Measurements from ENCODE around the gene CIROP. TPM values are rescaled to one million over a fixed set of nuclear protein-coding genes. Genes with fewer than 3 reads are reported as not detected.

The CIROP gene
- under 1 TPM in 1 of 2 donors, not detected in 1; 0.01 TPM for polyA plus RNA-seq

GRCh38 chr14:23104591-23105347, at the start of gene CIROP:
Gene CIROP, minus strand, starts transcription at chr14:23104989. Its CDS starts 69 bp downstream, at chr14:23104920.
- no peaks in the 10 kb centered on the region for H3K36me3 ChIP-seq (ENCODE audit: control insufficient read depth in 2 of 2, insufficient read depth in 2 of 2, low read length in 1 of 2)
- no peaks in the 10 kb centered on the region for H3K9me3 ChIP-seq (ENCODE audit: control insufficient read depth in 2 of 2, insufficient read depth in 1 of 2, low read depth in 1 of 2, low read length in 1 of 2)

GRCh38 chr14:23153851-23154796, 49.3 kb upstream of the CIROP start:
- Histone ChIP-seq H3K4me1 (ENCODE audit: control insufficient read depth in 2 of 2, insufficient read depth in 2 of 2, low read length in 1 of 2) (peaks cover 0 to 16% of the 10 kb centered on the region in 2 donors), H3K4me3 (ENCODE audit: low read depth in 1 of 2, low read length in 2 of 2) (peak overlapping the region; percentile 31 to 48), H3K27me3 (ENCODE audit: control insufficient read depth in 1 of 2, insufficient read depth in 2 of 2, low read length in 2 of 2) (no peaks in the 10 kb centered on the region), H3K36me3 (ENCODE audit: control insufficient read depth in 2 of 2, insufficient read depth in 2 of 2, low read length in 1 of 2) (no peaks in the 10 kb centered on the region), H3K9me3 (ENCODE audit: control insufficient read depth in 2 of 2, insufficient read depth in 1 of 2, low read depth in 1 of 2, low read length in 1 of 2) (no peaks in the 10 kb centered on the region), H3K27ac (ENCODE audit: low read depth in 2 of 2, low read length in 1 of 2) (peak overlapping the region; percentile 98 to 100)
- 25 to 26% methylated on average over 28 of the region's 28 CpGs for WGBS, 2 donors

More at GRCh38 chr14:23104591-23105347, at the start of gene CIROP:
- no peaks in the 10 kb centered on the region for H3K4me1 ChIP-seq (ENCODE audit: control insufficient read depth in 2 of 2, insufficient read depth in 2 of 2, low read length in 1 of 2)
- no peaks in the 10 kb centered on the region for H3K27me3 ChIP-seq (ENCODE audit: control insufficient read depth in 1 of 2, insufficient read depth in 2 of 2, low read length in 2 of 2)
- no peak within 1 kb of the TSS for H3K4me3 ChIP-seq (ENCODE audit: low read depth in 1 of 2, low read length in 2 of 2)
- WGBS, 2 donors, result 64 to 70% methylated on average over 11 of the region's 11 CpGs
- no peak within 1 kb of the TSS for H3K27ac ChIP-seq (ENCODE audit: low read depth in 2 of 2, low read length in 1 of 2)

GRCh38 chr14:23151342-23151741, 46.6 kb upstream of the CIROP start:
- Histone ChIP-seq H3K27ac (ENCODE audit: low read depth in 2 of 2, low read length in 1 of 2) (no peak overlapping the region), H3K4me3 (ENCODE audit: low read depth in 1 of 2, low read length in 2 of 2) (no peak overlapping the region), H3K9me3 (ENCODE audit: control insufficient read depth in 2 of 2, insufficient read depth in 1 of 2, low read depth in 1 of 2, low read length in 1 of 2) (no peaks in the 10 kb centered on the region), H3K36me3 (ENCODE audit: control insufficient read depth in 2 of 2, insufficient read depth in 2 of 2, low read length in 1 of 2) (no peaks in the 10 kb centered on the region), H3K4me1 (ENCODE audit: control insufficient read depth in 2 of 2, insufficient read depth in 2 of 2, low read length in 1 of 2) (peaks cover 5 to 18% of the 10 kb centered on the region in 2 donors), H3K27me3 (ENCODE audit: control insufficient read depth in 1 of 2, insufficient read depth in 2 of 2, low read length in 2 of 2) (no peaks in the 10 kb centered on the region)
- 91 to 93% methylated on average over 2 of the region's 2 CpGs for WGBS, 2 donors

DNA sequence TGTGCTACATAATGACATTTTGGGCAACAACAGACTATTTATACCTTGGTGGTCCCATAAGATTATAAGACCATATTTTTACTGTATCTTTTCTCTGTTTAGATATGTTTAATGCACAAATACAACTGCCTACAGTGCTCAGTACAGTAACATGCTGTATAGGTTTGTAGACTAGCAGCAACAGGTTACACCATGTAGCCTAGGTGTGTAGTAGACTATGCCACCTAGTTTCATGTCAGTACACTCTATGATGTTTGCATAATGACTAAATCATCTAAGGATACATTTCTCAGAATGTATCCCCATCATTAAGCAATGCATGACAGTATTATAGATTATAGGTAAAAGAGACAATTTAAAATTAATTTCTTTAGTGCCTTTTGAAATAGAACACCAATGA, 45.0 kb upstream of the CIROP start:
- H3K4me3 ChIP-seq (ENCODE audit: low read depth in 1 of 2, low read length in 2 of 2), result no peak overlapping the region
- H3K9me3 ChIP-seq (ENCODE audit: control insufficient read depth in 2 of 2, insufficient read depth in 1 of 2, low read depth in 1 of 2, low read length in 1 of 2), result no peaks in the 10 kb centered on the region
- no peaks in the 10 kb centered on the region for H3K27me3 ChIP-seq (ENCODE audit: control insufficient read depth in 1 of 2, insufficient read depth in 2 of 2, low read length in 2 of 2)
- peaks cover 5 to 14% of the 10 kb centered on the region in 2 donors for H3K4me1 ChIP-seq (ENCODE audit: control insufficient read depth in 2 of 2, insufficient read depth in 2 of 2, low read length in 1 of 2)
- H3K27ac ChIP-seq (ENCODE audit: low read depth in 2 of 2, low read length in 1 of 2), result peak overlapping the region in 1 of 2 donors; percentile 71
- no peaks in the 10 kb centered on the region for H3K36me3 ChIP-seq (ENCODE audit: control insufficient read depth in 2 of 2, insufficient read depth in 2 of 2, low read length in 1 of 2)

- Histone ChIP-seq H3K9me3 (ENCODE audit: control insufficient read depth in 2 of 2, insufficient read depth in 1 of 2, low read depth in 1 of 2, low read length in 1 of 2) (no peaks in the 10 kb centered on the region), H3K27ac (ENCODE audit: low read depth in 2 of 2, low read length in 1 of 2) (peak overlapping the region in 1 of 2 donors; percentile 71), H3K4me1 (ENCODE audit: control insufficient read depth in 2 of 2, insufficient read depth in 2 of 2, low read length in 1 of 2) (peaks cover 5 to 14% of the 10 kb centered on the region in 2 donors), H3K4me3 (ENCODE audit: low read depth in 1 of 2, low read length in 2 of 2) (no peak overlapping the region), H3K36me3 (ENCODE audit: control insufficient read depth in 2 of 2, insufficient read depth in 2 of 2, low read length in 1 of 2) (no peaks in the 10 kb centered on the region), H3K27me3 (ENCODE audit: control insufficient read depth in 1 of 2, insufficient read depth in 2 of 2, low read length in 2 of 2) (no peaks in the 10 kb centered on the region)
- 92 to 94% methylated on average over 5 of the region's 5 CpGs for WGBS, 2 donors
Observed at GRCh38 chr14:23148591-23149249, 43.9 kb upstream of the CIROP start.

DNA sequence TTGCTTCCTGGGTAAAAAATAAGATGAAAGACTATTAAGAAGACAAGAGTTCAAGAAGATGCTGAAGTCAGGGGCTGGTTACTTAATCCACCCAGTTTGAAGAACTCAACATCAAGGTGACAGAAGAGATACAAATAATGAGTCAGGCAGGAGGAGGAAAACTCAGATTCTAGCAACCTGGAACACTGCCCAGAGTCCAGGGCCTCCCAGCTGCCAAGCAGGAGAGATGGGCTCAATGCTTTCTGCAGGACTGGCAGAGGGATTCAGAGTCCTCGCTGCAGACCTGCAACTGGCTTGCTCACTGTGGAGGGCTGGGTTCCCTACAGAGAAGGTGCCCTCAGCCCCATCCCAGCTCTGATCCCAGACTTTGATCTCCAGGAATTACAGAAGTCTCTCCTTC, 42.9 kb upstream of the CIROP start:
- Histone ChIP-seq H3K9me3 (ENCODE audit: control insufficient read depth in 2 of 2, insufficient read depth in 1 of 2, low read depth in 1 of 2, low read length in 1 of 2) (no peaks in the 10 kb centered on the region), H3K4me3 (ENCODE audit: low read depth in 1 of 2, low read length in 2 of 2) (no peak overlapping the region), H3K36me3 (ENCODE audit: control insufficient read depth in 2 of 2, insufficient read depth in 2 of 2, low read length in 1 of 2) (no peaks in the 10 kb centered on the region), H3K4me1 (ENCODE audit: control insufficient read depth in 2 of 2, insufficient read depth in 2 of 2, low read length in 1 of 2) (peaks cover 12 to 17% of the 10 kb centered on the region in 2 donors), H3K27me3 (ENCODE audit: control insufficient read depth in 1 of 2, insufficient read depth in 2 of 2, low read length in 2 of 2) (no peaks in the 10 kb centered on the region), H3K27ac (ENCODE audit: low read depth in 2 of 2, low read length in 1 of 2) (peak overlapping the region in 1 of 2 donors; percentile 44)
- 60 to 67% methylated on average over 1 of the region's 1 CpG for WGBS, 2 donors

GRCh38 chr14:23146980-23147379, 42.2 kb upstream of the CIROP start:
- peaks cover 12 to 15% of the 10 kb centered on the region in 2 donors for H3K4me1 ChIP-seq (ENCODE audit: control insufficient read depth in 2 of 2, insufficient read depth in 2 of 2, low read length in 1 of 2)
- H3K4me3 ChIP-seq (ENCODE audit: low read depth in 1 of 2, low read length in 2 of 2), result no peak overlapping the region
- H3K9me3 ChIP-seq (ENCODE audit: control insufficient read depth in 2 of 2, insufficient read depth in 1 of 2, low read depth in 1 of 2, low read length in 1 of 2), result no peaks in the 10 kb centered on the region
- H3K36me3 ChIP-seq (ENCODE audit: control insufficient read depth in 2 of 2, insufficient read depth in 2 of 2, low read length in 1 of 2), result no peaks in the 10 kb centered on the region
- no peaks in the 10 kb centered on the region for H3K27me3 ChIP-seq (ENCODE audit: control insufficient read depth in 1 of 2, insufficient read depth in 2 of 2, low read length in 2 of 2)
- WGBS, 2 donors, result 92 to 96% methylated on average over 4 of the region's 4 CpGs
- peak overlapping the region; percentile 62 to 67 for H3K27ac ChIP-seq (ENCODE audit: low read depth in 2 of 2, low read length in 1 of 2)

- H3K27me3 ChIP-seq (ENCODE audit: control insufficient read depth in 1 of 2, insufficient read depth in 2 of 2, low read length in 2 of 2), result no peaks in the 10 kb centered on the region
- H3K4me1 ChIP-seq (ENCODE audit: control insufficient read depth in 2 of 2, insufficient read depth in 2 of 2, low read length in 1 of 2), result peaks cover 12 to 15% of the 10 kb centered on the region in 2 donors
- H3K9me3 ChIP-seq (ENCODE audit: control insufficient read depth in 2 of 2, insufficient read depth in 1 of 2, low read depth in 1 of 2, low read length in 1 of 2), result no peaks in the 10 kb centered on the region
- peak overlapping the region; percentile 62 to 67 for H3K27ac ChIP-seq (ENCODE audit: low read depth in 2 of 2, low read length in 1 of 2)
- WGBS, 2 donors, result 90 to 98% methylated on average over 2 of the region's 2 CpGs
- no peaks in the 10 kb centered on the region for H3K36me3 ChIP-seq (ENCODE audit: control insufficient read depth in 2 of 2, insufficient read depth in 2 of 2, low read length in 1 of 2)
- no peak overlapping the region for H3K4me3 ChIP-seq (ENCODE audit: low read depth in 1 of 2, low read length in 2 of 2)
Observed at GRCh38 chr14:23146351-23146910, 41.6 kb upstream of the CIROP start.

- 44 to 53% methylated on average over 4 of the region's 4 CpGs for WGBS, 2 donors
- H3K4me1 ChIP-seq (ENCODE audit: control insufficient read depth in 2 of 2, insufficient read depth in 2 of 2, low read length in 1 of 2), result peaks cover 12 to 15% of the 10 kb centered on the region in 2 donors
Observed at GRCh38 chr14:23145794-23146350, 41.1 kb upstream of the CIROP start.

More at GRCh38 chr14:23145794-23146350, 41.1 kb upstream of the CIROP start:
- Histone ChIP-seq H3K9me3 (ENCODE audit: control insufficient read depth in 2 of 2, insufficient read depth in 1 of 2, low read depth in 1 of 2, low read length in 1 of 2) (no peaks in the 10 kb centered on the region), H3K27me3 (ENCODE audit: control insufficient read depth in 1 of 2, insufficient read depth in 2 of 2, low read length in 2 of 2) (no peaks in the 10 kb centered on the region), H3K27ac (ENCODE audit: low read depth in 2 of 2, low read length in 1 of 2) (peak overlapping the region; percentile 57 to 62), H3K36me3 (ENCODE audit: control insufficient read depth in 2 of 2, insufficient read depth in 2 of 2, low read length in 1 of 2) (no peaks in the 10 kb centered on the region), H3K4me3 (ENCODE audit: low read depth in 1 of 2, low read length in 2 of 2) (no peak overlapping the region)
